A673 (cell line): ENCODE data around the gene AJM1. TPM values are rescaled to one million over a fixed set of nuclear protein-coding genes. Genes with fewer than 3 reads are reported as not detected.

Experiments used
- BruUV-seq: library from RNA; stranded (reverse); fragments of 400-500 nt; replicated peaks from 2 replicates; lab custom pipeline; 2021; lab: Mats Ljungman, UMichigan
- CTCF ChIA-PET: fragments of 300-600 bp; sonication (Branson Sonifier 250); formaldehyde crosslinking; loops from one replicate; lab custom pipeline; 2022; ENCODE audit warnings: antibody characterized with exemption; lab: Charles Lee
- POLR2A ChIA-PET: fragments of 300-600 bp; sonication (Branson Sonifier 250); formaldehyde crosslinking; loops from one replicate; lab custom pipeline; 2022; ENCODE audit warnings: antibody characterized with exemption; ENCODE audit not compliant: low non-redundant PET; lab: Charles Lee
- DNase-seq: peaks from one replicate; pipeline ENCODE4 v3.0.0-alpha.2; 2015; ENCODE audit warnings: low spot score
- H3K27ac ChIP-seq: fragments of 200-600 bp; sonication (generic); 2 replicates; pipeline ENCODE4 v1.5.1; 2016; ENCODE audit warnings: mixed run types, low read depth, mild to moderate bottlenecking, mixed read lengths, antibody characterized with exemption, low read length; ENCODE audit not compliant: poor library complexity, severe bottlenecking
- H3K27me3 ChIP-seq: fragments of 200-600 bp; sonication (generic); replicated peaks from 2 replicates; pipeline ENCODE4 v1.6.1; 2017; ENCODE audit warnings: mixed run types, low read depth, mild to moderate bottlenecking, mixed read lengths, antibody characterized with exemption, low read length; ENCODE audit not compliant: insufficient read depth, poor library complexity
- H3K36me3 ChIP-seq: fragments of 200-600 bp; sonication (generic); 2 replicates; pipeline ENCODE4 v1.6.1; 2016; ENCODE audit warnings: mixed run types, mild to moderate bottlenecking, mixed read lengths, antibody characterized with exemption, low read length; ENCODE audit not compliant: insufficient read depth, poor library complexity, severe bottlenecking
- H3K4me1 ChIP-seq: fragments of 200-600 bp; sonication (generic); 2 replicates; pipeline ENCODE4 v1.6.1; 2017; ENCODE audit warnings: mixed run types, mild to moderate bottlenecking, mixed read lengths, antibody characterized with exemption, low read length; ENCODE audit not compliant: insufficient read depth, poor library complexity, severe bottlenecking
- H3K4me3 ChIP-seq: fragments of 200-600 bp; sonication (generic); 2 replicates; pipeline ENCODE4 v1.5.1; 2016; ENCODE audit warnings: low read depth, mixed run types, mild to moderate bottlenecking, mixed read lengths, low read length; ENCODE audit not compliant: poor library complexity, severe bottlenecking
- H3K9me3 ChIP-seq: fragments of 200-600 bp; sonication (generic); 2 replicates; pipeline ENCODE4 v1.6.1; 2016; ENCODE audit warnings: mixed run types, low read depth, mild to moderate bottlenecking, mixed read lengths, antibody characterized with exemption, low read length; ENCODE audit not compliant: poor library complexity, severe bottlenecking
- CTCF ChIP-seq: fragments of 300-800, 200-600 bp; sonication (generic); conservative IDR thresholded peaks from 2 replicates; pipeline ENCODE4 v1.5.1; 2017; ENCODE audit warnings: low read depth, mild to moderate bottlenecking, antibody characterized with exemption, low read length, moderate library complexity, mixed read lengths
- EZH2 ChIP-seq: fragments of 200-600 bp; sonication (generic); IDR thresholded peaks from 2 replicates; pipeline ENCODE4 v1.6.1; 2017; ENCODE audit warnings: borderline replicate concordance, low read depth, mild to moderate bottlenecking, mixed read lengths, antibody characterized with exemption, low read length; ENCODE audit not compliant: poor library complexity, severe bottlenecking
- intact Hi-C: fragments of 100-400 bp; cut with micrococcal nuclease; formaldehyde crosslinking; loops from one replicate; pipeline ENCODE4 v1.10.0; 2022; ENCODE audit not compliant: unreplicated experiment
- total RNA-seq: library from RNA; stranded (reverse); gene quantifications from 2 replicates; pipeline ENCODE4 v1.2.3, GENCODE V29; 2021

Gene AJM1
- total RNA-seq, 1 experiment from 2014 or later = 2.0 TPM

GRCh38 chr9:136861874-136862457, 19.7 kb downstream of the AJM1 start:
- ChIA-PET POLR2A (no interaction called here), CTCF (no interaction called here)
- Histone ChIP-seq H3K4me3 (no peak overlapping the region), H3K9me3 (no peaks in the 10 kb centered on the region), H3K27me3 (no peaks in the 10 kb centered on the region), H3K4me1 (no peaks in the 10 kb centered on the region), H3K27ac (no peak overlapping the region), H3K36me3 (peaks cover 39% of the 10 kb centered on the region)
- TF ChIP-seq CTCF (no peak), EZH2 (no peak)
- TSS peak; percentile 52 for BruUV-seq
- intact Hi-C loops = no loop called here
- no peak for DNase-seq

DNA sequence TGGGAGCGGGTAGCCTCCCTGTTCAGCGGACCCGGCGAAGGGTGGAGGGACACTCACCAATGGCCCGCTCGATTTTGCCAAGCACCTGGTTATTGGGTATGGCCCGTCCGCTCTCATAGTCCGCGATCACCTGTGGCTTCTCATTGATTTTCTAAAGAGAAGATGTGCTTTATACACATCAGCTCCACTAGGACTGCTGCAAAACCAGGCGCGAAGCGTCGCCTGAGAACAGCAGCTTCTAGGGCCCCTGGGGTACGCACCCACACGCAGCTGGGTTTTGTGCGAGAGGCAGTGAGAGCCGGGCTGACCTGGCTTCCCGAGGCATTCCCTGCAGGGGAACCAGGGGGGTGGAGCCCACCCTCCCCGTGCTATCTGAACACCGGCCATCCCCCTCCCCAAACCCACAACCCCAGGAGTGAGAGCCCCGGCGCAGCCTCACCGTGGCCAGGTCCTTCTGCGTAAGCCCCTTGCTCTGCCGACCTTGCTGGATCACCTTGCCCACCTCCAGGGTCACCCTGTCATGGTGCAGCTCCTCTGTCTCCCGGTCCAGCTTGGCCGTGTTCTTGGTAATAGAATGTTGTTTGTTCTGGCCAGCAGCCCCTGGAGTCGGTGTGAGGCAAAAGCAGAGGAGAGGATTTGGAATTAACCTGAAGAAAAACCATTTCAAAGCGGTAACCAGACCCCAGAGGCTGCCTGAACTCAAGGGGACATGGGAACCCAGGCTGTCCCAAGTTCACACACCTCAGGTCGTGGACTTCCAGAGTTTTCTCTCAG, 20.8 kb downstream of the AJM1 start:
- Histone ChIP-seq H3K4me1 (no peaks in the 10 kb centered on the region), H3K36me3 (peaks cover 39% of the 10 kb centered on the region), H3K9me3 (no peaks in the 10 kb centered on the region), H3K27ac (no peak overlapping the region), H3K4me3 (no peak overlapping the region), H3K27me3 (no peaks in the 10 kb centered on the region)
- BruUV-seq = no TSS peak
- intact Hi-C loops = no loop called here
- TF ChIP-seq CTCF (no peak), EZH2 (no peak)
- POLR2A ChIA-PET = no interaction called here
- CTCF ChIA-PET = no interaction called here
- DNase-seq = no peak

DNA sequence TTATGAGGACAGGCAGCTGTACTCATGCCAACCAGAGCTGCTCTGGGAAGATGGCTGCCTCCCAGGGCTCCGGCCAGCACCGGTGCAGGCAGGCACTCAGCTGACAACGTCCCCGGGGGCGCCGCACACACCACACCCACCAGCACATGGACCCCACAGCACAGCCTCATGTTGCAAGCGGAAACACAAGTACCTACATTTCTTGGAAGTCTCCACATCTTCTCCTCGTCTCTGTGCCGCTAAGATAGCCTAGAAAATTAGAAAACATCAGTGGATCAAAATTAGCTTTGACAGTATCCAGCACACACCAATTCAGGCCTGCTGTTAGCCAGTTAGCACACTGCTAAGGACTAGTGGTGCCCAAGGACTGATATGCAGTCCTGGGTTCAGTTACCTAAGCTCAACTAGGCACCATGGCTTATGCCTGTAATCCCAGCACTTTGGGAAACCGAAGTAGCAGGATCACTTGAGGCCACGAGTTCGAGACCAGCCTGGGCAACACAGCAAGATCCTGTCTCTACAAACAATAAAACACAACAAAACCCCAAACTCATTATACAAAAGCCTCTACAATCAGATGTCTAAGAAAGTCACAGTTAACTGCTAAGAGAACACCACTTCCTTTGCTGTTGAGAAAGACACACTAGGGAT, 21.5 kb downstream of the AJM1 start:
- Histone ChIP-seq H3K9me3 (no peaks in the 10 kb centered on the region), H3K4me1 (no peaks in the 10 kb centered on the region), H3K27me3 (no peaks in the 10 kb centered on the region), H3K27ac (no peak overlapping the region), H3K36me3 (peaks cover 39% of the 10 kb centered on the region), H3K4me3 (no peak overlapping the region)
- intact Hi-C loops = no loop called here
- ChIA-PET CTCF (no interaction called here), POLR2A (no interaction called here)
- TF ChIP-seq EZH2 = no peak
- DNase-seq = no peak
- BruUV-seq = no TSS peak
